HepG2 (cell line): ENCODE data around the gene KCNQ1OT1. TPM values are rescaled to one million over a fixed set of nuclear protein-coding genes. Genes with fewer than 3 reads are reported as not detected.
A peak's percentile ranks its signal among the peaks of the same experiment; 100 is the strongest.

Source experiments
- ATAC-seq: fragments of 200-7000 bp; cut with Tn5 transposase; 3 replicates; pipeline ENCODE4 v1.9.1; 2020; ENCODE audit warnings: mild to moderate bottlenecking, moderate library complexity
- BruUV-seq: library from RNA; stranded (reverse); fragments of 400-500 nt; replicated peaks from 2 replicates; lab custom pipeline; 2021; lab: Mats Ljungman, UMichigan
- CTCF ChIA-PET: fragments of 300-600 bp; formaldehyde crosslinking; extraction: SDS; loops from one replicate; lab custom pipeline; 2021; ENCODE audit warnings: low total read pairs, inconsistent platforms, low intra/inter-chr PET ratio; lab: Yijun Ruan, JAX
- POLR2A ChIA-PET: fragments of 350-600 bp; sonication (Branson Sonifier 250); formaldehyde crosslinking; loops from one replicate; lab custom pipeline; 2020; ENCODE audit warnings: antibody characterized with exemption, inconsistent platforms; lab: Yijun Ruan, JAX
- DNase-seq: peaks from one replicate; pipeline ENCODE4 v3.0.0-alpha.2; 2015; ENCODE audit warnings: low spot score
- FAIRE-seq: peaks from 3 replicates; lab custom pipeline; 2011; peaks lifted over from hg19 to GRCh38; lab: Jason Lieb, UNC
- H2AFZ ChIP-seq: one replicate; pipeline ENCODE4 v1.6.1; 2011; ENCODE audit warnings: low read length, inconsistent platforms
- H3K27ac ChIP-seq: fragments of 300-600 bp; 3 replicates; pipeline ENCODE4 v1.8.0; 2011; ENCODE audit warnings: mixed run types, mild to moderate bottlenecking, mixed read lengths, low read length, inconsistent platforms; ENCODE audit not compliant: insufficient read depth; ENCODE audit errors: extremely low read length
- H3K27me3 ChIP-seq, 2 experiments: fragments of 200-600 bp in 1 of 2; 2 replicates in 1 of 2; 3 replicates in 1 of 2; pipeline versions ENCODE4 v1.6.0 to v1.8.0; 2011; ENCODE audit warnings: low read length in 2 of 2, mild to moderate bottlenecking in 2 of 2, moderate library complexity in 2 of 2, inconsistent platforms in 1 of 2; ENCODE audit not compliant: insufficient read depth in 2 of 2, control insufficient read depth in 1 of 2
- H3K36me3 ChIP-seq, 2 experiments: fragments of 200-600 bp in 1 of 2; replicated peaks in 1 of 2; 2 replicates in 1 of 2; 3 replicates in 1 of 2; pipeline versions ENCODE4 v1.5.1 to v1.8.0; 2011; ENCODE audit warnings: low read length in 2 of 2, inconsistent platforms in 1 of 2; ENCODE audit not compliant: insufficient read depth in 2 of 2, control insufficient read depth in 1 of 2
- H3K4me1 ChIP-seq: 2 replicates; pipeline ENCODE4 v1.5.1; 2012; ENCODE audit warnings: low read length, inconsistent platforms; ENCODE audit not compliant: insufficient read depth
- H3K4me2 ChIP-seq: 2 replicates; pipeline ENCODE4 v1.6.0; 2011; ENCODE audit warnings: low read depth, low read length, inconsistent platforms
- H3K4me3 ChIP-seq, 3 experiments: fragments of 200-600 bp in 1 of 3; sonication (generic), shearing (Covaris generic) in 1 of 3; replicated peaks in 1 of 3; 2 replicates each; pipeline ENCODE4 v1.5.1; 2011 to 2016; ENCODE audit warnings: low read length in 3 of 3, inconsistent platforms in 2 of 3, low read depth in 2 of 3, mild to moderate bottlenecking in 2 of 3, control low read depth in 1 of 3, mixed read lengths in 1 of 3; ENCODE audit not compliant: insufficient read depth in 1 of 3
- H3K79me2 ChIP-seq: one replicate; pipeline ENCODE4 v1.6.1; 2011; ENCODE audit warnings: low read length, inconsistent platforms; ENCODE audit not compliant: insufficient read depth
- H3K9ac ChIP-seq: 2 replicates; pipeline ENCODE4 v1.6.0; 2011; ENCODE audit warnings: mild to moderate bottlenecking, low read depth, low read length, inconsistent platforms; ENCODE audit not compliant: insufficient read depth
- H3K9me3 ChIP-seq: 2 replicates; pipeline ENCODE4 v1.5.1; 2012; ENCODE audit warnings: mild to moderate bottlenecking, low read length
- H4K20me1 ChIP-seq: 2 replicates; pipeline ENCODE4 v1.6.0; 2011; ENCODE audit warnings: inconsistent platforms, mild to moderate bottlenecking, low read length, moderate library complexity; ENCODE audit not compliant: insufficient read depth
- NCOA5 ChIP-seq: sonication (generic); formaldehyde crosslinking; IDR thresholded peaks from 2 replicates; pipeline ENCODE4 v1.4.0; 2020; ENCODE audit warnings: missing genetic modification reagents
- NFE2L2 ChIP-seq: fragments of 150-350 bp; IDR thresholded peaks from 2 replicates; pipeline ENCODE4 v1.6.1; 2014; ENCODE audit warnings: low read length
- PAF1 ChIP-seq: IDR thresholded peaks from 2 replicates; pipeline ENCODE4 v1.6.1; 2016; ENCODE audit warnings: missing genetic modification reagents, missing compliant biosample characterization
- SMARCC2 ChIP-seq: fragments of 450-650 bp; IDR thresholded peaks from 2 replicates; pipeline ENCODE4 v1.6.1; 2017; ENCODE audit warnings: antibody characterized with exemption, mild to moderate bottlenecking
- SYNCRIP ChIP-seq: fragments of 200-400 bp; formaldehyde crosslinking; IDR thresholded peaks from 2 replicates; pipeline ENCODE4 v1.6.1; 2018; ENCODE audit warnings: mild to moderate bottlenecking, low read depth, low read length; ENCODE audit not compliant: insufficient read depth
- TBX2 ChIP-seq: sonication (generic); formaldehyde crosslinking; IDR thresholded peaks from 2 replicates; pipeline ENCODE4 v1.5.0; 2020; ENCODE audit warnings: missing genetic modification reagents, mild to moderate bottlenecking, borderline replicate concordance
- ZBTB7B ChIP-seq: sonication (generic); formaldehyde crosslinking; IDR thresholded peaks from 2 replicates; pipeline ENCODE4 v1.4.0; 2020; ENCODE audit warnings: missing genetic modification reagents
- ZMYM2 ChIP-seq: sonication (generic); formaldehyde crosslinking; IDR thresholded peaks from 2 replicates; pipeline ENCODE4 v1.8.0; 2022; ENCODE audit warnings: mild to moderate bottlenecking, missing genetic modification reagents
- ZNF263 ChIP-seq: sonication (generic); formaldehyde crosslinking; IDR thresholded peaks from 2 replicates; pipeline ENCODE4 v1.4.0; 2020; ENCODE audit warnings: missing genetic modification reagents
- ZNF274 ChIP-seq: sonication (generic); formaldehyde crosslinking; IDR thresholded peaks from 2 replicates; pipeline ENCODE4 v1.5.1; 2020; ENCODE audit warnings: mild to moderate bottlenecking, missing genetic modification reagents
- ZNF878 ChIP-seq: sonication (generic); formaldehyde crosslinking; IDR thresholded peaks from 2 replicates; pipeline ENCODE4 v1.8.1; 2023; ENCODE audit warnings: mild to moderate bottlenecking, missing genetic modification reagents, moderate library complexity
- ZSCAN20 ChIP-seq: sonication (generic); formaldehyde crosslinking; IDR thresholded peaks from 2 replicates; pipeline ENCODE4 v1.4.0; 2020; ENCODE audit warnings: missing genetic modification reagents, mild to moderate bottlenecking, borderline replicate concordance
- WGBS: methylation state at CpG from one replicate; pipeline ENCODE4 v1.1.6; 2017; ENCODE audit warnings: low lambda C conversion rate; 5-methylcytosine and 5-hydroxymethylcytosine counted together
- in situ Hi-C: cut with HindIII; loops from 2 replicates; pipeline ENCODE4 v1.10.0; 2017; ENCODE audit warnings: low pct_unique_long_range_greater_than_20kb; ENCODE audit not compliant: extremely low pct_ligation_motif_present
- intact Hi-C: fragments of 100-400 bp; cut with micrococcal nuclease; formaldehyde crosslinking; loops from one replicate; pipeline ENCODE4 v1.10.0; 2022; ENCODE audit not compliant: unreplicated experiment
- polyA plus RNA-seq, 8 experiments: library from polyadenylated mRNA; depleted of rRNA in 3 of 8; stranded (reverse) in 7 of 8; unstranded in 1 of 8; fragments of >200 nt; fragmentation: Illumina TruSeq in 4 of 8; extraction: Trizol in 4 of 8; gene quantifications; 2 replicates each; pipeline versions ENCODE4 v1.2.1 to v1.2.3, GENCODE V29; 2011 to 2016; ENCODE audit warnings: low read depth in 4 of 8, missing spikeins in 1 of 8, mixed read lengths in 1 of 8; ENCODE audit not compliant: insufficient read depth in 1 of 8
- total RNA-seq, 5 experiments: library from RNA; depleted of rRNA; stranded (reverse); fragments of >200 nt; fragmentation: Illumina TruSeq; extraction: Trizol; gene quantifications; 2 replicates each; pipeline ENCODE4 v1.2.3, GENCODE V29; 2016; ENCODE audit warnings: low read depth in 1 of 5
- TF ChIP-seq, protein P1 (sequence below): sonication (generic); formaldehyde crosslinking; IDR thresholded peaks from 2 replicates; pipeline ENCODE4 v1.4.0; 2020; ENCODE audit warnings: missing genetic modification reagents
- TF ChIP-seq, protein P2 (sequence below): sonication (generic); formaldehyde crosslinking; IDR thresholded peaks from 2 replicates; pipeline ENCODE4 v1.8.0; 2022; ENCODE audit warnings: missing genetic modification reagents, mild to moderate bottlenecking, inconsistent platforms, borderline replicate concordance
- TF ChIP-seq, protein P3 (sequence below): sonication (generic); formaldehyde crosslinking; IDR thresholded peaks from 2 replicates; pipeline ENCODE4 v1.8.1; 2023; ENCODE audit warnings: mild to moderate bottlenecking, inconsistent platforms, moderate library complexity, missing genetic modification reagents, borderline replicate concordance
- TF ChIP-seq, protein P4 (sequence below): IDR thresholded peaks from 2 replicates; pipeline ENCODE4 v1.4.0; 2020; ENCODE audit warnings: mild to moderate bottlenecking, missing genetic modification reagents

KCNQ1OT1 gene
- total and polyA plus RNA-seq, 2 of the 13 experiments (the other 11 are each of a cell fraction or from before 2014, with no cell fraction given), result 1.3 to 18.9 TPM

DNA sequence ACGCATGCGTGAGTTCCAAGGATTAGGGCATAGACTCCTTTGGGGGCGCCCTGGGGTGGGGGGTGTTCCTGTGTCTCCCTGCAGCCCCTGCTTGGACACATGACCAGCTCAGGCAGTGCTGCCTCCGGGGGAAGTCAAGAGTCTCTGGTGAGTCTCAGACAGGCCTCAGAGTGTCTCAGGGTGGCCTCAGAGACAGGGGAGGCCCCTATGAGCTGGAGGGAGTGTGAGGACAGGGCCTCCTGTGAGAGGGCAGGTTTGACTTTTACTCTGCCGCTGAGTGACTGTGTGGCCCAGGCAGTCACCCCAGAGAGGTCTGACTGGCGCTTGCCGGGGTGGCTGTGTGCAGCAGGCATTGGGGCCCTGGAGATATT lies 41.2 kb upstream of the KCNQ1OT1 start (continued):
- TF ChIP-seq NFE2L2 (no peak), ZNF274 (no peak), PAF1 (no peak), SYNCRIP (no peak), ZSCAN20 (CRISPR knock-in tag) (no peak), ZNF263 (CRISPR knock-in tag) (no peak), ZNF878 (CRISPR knock-in tag) (no peak)
- TF ChIP-seq, protein P1, sequence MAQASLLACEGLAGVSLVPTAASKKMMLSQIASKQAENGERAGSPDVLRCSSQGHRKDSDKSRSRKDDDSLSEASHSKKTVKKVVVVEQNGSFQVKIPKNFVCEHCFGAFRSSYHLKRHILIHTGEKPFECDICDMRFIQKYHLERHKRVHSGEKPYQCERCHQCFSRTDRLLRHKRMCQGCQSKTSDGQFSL, result no peak
- TF ChIP-seq, protein P2, sequence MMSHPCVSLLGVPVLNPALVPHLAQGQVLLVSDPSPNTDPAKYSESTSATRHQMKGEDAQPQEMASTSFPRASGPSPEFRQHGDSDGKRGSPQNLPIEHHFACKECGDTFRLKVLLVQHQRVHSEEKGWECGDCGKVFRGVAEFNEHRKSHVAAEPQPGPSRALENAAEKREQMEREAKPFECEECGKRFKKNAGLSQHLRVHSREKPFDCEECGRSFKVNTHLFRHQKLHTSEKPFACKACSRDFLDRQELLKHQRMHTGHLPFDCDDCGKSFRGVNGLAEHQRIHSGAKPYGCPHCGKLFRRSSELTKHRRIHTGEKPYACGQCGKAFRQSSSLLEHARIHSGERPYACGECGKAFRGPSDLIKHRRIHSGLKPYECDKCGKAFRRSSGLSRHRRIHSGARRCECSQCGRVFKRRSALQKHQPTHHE (CRISPR knock-in tag), result no peak
- TF ChIP-seq, protein P3, sequence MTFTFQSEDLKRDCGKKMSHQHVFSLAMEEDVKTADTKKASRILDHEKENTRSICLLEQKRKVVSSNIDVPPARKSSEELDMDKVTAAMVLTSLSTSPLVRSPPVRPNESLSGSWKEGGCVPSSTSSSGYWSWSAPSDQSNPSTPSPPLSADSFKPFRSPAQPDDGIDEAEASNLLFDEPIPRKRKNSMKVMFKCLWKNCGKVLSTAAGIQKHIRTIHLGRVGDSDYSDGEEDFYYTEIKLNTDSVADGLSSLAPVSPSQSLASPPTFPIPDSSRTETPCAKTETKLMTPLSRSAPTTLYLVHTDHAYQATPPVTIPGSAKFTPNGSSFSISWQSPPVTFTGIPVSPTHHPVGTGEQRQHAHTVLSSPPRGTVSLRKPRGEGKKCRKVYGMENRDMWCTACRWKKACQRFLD, result no peak
- TF ChIP-seq, all 625 proteins: peak for 0

DNA sequence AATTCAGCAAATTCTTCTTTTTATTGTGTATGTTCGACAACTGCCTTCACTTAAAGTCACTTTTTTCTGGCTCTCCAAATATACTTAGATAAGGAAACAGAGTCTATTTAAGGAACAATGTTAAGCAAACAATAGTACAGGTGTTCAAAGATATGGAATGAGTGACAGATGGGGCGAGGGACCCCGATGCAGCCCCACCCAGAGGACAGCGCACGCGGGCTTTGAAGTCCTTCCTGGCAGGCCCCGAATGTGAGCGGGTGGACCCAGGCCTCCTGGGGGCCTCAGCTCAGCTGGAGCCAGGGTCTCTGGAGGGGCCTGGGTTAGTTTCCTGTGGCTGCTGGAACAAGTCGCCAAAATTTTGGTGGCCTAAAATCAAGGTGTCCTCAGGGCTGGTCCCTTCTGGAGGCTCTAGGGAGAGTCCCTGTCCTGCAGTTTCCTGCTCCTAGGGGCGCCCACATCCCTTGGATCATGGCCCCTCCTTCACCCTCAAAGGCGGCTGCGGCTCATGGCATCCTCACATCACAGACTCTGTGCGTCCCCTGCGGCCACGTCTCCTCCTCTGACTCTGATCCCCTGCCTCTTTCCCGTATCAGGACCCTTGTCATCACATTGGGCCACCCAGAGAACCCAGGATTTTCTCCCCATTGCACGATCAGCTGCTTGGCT lies 40.6 kb upstream of the KCNQ1OT1 start:
- 39% methylated on average over 15 of the region's 17 CpGs for WGBS
- DNase-seq, result no peak
- Histone ChIP-seq H3K4me1 (peaks cover 67% of the 10 kb centered on the region), H4K20me1 (no peaks in the 10 kb centered on the region), H3K9ac (no peak overlapping the region), H2AFZ (no peak overlapping the region), H3K27ac (no peak overlapping the region), H3K36me3 (no peaks in the 10 kb centered on the region), H3K9me3 (no peaks in the 10 kb centered on the region), H3K4me2 (peak overlapping the region; percentile 18; the same call in 1 of the 2 replicates), H3K27me3 (peaks cover 10 to 37% of the 10 kb centered on the region in 2 experiments; a peak in 4 of 5 replicates), H3K79me2 (no peaks in the 10 kb centered on the region), H3K4me3 (no peak overlapping the region)
- FAIRE-seq, result no peak
- BruUV-seq, result no TSS peak
- in situ Hi-C loops (loop anchor here (25.0 kb wide), 1 partner anchor 528 kb away; no protein-coding TSS in a partner anchor), intact Hi-C loops (no loop called here)
- CTCF ChIA-PET, result no interaction called here
- POLR2A ChIA-PET, result interaction anchor here (1.1 to 4.8 kb wide), 5 partner anchors 8 to 45 kb away, joined by 3 to 90 read pairs (median 16); partner anchors contain the start of gene KCNQ1OT1
- no peak for ATAC-seq
- TF ChIP-seq SMARCC2, result no peak
- TF ChIP-seq ZBTB7B (CRISPR knock-in tag), result 0 out of 2 replicates have a peak, but pooled peaks have one; percentile 36
- TF ChIP-seq, protein P4, sequence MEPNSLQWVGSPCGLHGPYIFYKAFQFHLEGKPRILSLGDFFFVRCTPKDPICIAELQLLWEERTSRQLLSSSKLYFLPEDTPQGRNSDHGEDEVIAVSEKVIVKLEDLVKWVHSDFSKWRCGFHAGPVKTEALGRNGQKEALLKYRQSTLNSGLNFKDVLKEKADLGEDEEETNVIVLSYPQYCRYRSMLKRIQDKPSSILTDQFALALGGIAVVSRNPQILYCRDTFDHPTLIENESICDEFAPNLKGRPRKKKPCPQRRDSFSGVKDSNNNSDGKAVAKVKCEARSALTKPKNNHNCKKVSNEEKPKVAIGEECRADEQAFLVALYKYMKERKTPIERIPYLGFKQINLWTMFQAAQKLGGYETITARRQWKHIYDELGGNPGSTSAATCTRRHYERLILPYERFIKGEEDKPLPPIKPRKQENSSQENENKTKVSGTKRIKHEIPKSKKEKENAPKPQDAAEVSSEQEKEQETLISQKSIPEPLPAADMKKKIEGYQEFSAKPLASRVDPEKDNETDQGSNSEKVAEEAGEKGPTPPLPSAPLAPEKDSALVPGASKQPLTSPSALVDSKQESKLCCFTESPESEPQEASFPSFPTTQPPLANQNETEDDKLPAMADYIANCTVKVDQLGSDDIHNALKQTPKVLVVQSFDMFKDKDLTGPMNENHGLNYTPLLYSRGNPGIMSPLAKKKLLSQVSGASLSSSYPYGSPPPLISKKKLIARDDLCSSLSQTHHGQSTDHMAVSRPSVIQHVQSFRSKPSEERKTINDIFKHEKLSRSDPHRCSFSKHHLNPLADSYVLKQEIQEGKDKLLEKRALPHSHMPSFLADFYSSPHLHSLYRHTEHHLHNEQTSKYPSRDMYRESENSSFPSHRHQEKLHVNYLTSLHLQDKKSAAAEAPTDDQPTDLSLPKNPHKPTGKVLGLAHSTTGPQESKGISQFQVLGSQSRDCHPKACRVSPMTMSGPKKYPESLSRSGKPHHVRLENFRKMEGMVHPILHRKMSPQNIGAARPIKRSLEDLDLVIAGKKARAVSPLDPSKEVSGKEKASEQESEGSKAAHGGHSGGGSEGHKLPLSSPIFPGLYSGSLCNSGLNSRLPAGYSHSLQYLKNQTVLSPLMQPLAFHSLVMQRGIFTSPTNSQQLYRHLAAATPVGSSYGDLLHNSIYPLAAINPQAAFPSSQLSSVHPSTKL (CRISPR knock-in tag), result 0 out of 2 replicates have a peak, but pooled peaks have one; percentile 9
- TF ChIP-seq ZMYM2 (CRISPR knock-in tag), result no peak
- TF ChIP-seq TBX2 (CRISPR knock-in tag), result no peak
- no peak for TF ChIP-seq NCOA5
